GM19099 (cell line): ENCODE results near the gene APCS.

Experiments used
- POLR2A ChIP-seq: IDR thresholded peaks from 3 replicates; pipeline ENCODE4 v1.6.1; 2011; ENCODE audit warnings: low read depth; ENCODE audit not compliant: insufficient read length; ENCODE audit errors: extremely low read depth

The APCS gene

GRCh38 chr1:159587461-159587951, at the start of gene APCS:
TSS of gene APCS (plus strand) at chr1:159587826. CDS start at chr1:159587922, 96 bp downstream.
- TF ChIP-seq POLR2A, result no peak

DNA sequence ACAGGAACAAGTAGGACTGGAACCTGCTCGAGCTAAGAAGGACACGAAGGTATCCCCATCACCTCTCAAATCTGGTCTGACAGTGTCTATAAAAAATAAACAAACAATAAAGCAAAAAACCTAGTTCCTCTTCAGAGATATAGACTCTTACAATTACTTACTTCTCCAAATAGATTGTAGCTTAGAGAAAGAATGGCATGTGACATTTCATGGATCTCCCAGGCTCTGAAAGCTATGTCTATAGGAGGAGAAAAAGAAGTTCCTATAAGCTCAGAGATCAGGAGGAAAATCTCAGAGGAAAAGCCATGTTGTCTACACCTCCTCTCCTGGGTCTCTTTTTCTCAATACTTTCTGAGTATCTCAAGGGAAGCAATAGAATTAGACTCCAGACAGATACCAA, 39.5 kb upstream of the APCS start:
- TF ChIP-seq POLR2A, result no peak

DNA sequence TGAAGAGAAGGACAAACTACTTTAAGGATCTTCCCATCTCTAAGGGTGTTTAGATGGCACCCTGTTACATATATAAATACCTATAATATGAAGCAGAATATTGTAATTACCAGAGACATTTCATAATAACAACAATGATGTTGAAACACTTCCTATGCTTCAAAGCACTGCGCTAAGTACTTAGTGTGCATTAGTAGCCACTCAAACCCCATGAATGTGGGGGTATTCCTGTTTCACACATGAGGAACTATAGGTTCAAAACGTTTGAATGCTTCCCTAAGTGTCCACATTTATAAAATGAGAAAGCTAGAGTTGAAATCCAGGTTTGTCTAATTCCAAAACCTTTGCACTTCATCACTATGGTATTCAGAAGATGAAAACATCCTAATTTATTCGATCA, 33.4 kb upstream of the APCS start:
- TF ChIP-seq POLR2A, result no peak

- TF ChIP-seq POLR2A, result no peak
Observed at GRCh38 chr1:159554696-159555095, 32.9 kb upstream of the APCS start.

DNA sequence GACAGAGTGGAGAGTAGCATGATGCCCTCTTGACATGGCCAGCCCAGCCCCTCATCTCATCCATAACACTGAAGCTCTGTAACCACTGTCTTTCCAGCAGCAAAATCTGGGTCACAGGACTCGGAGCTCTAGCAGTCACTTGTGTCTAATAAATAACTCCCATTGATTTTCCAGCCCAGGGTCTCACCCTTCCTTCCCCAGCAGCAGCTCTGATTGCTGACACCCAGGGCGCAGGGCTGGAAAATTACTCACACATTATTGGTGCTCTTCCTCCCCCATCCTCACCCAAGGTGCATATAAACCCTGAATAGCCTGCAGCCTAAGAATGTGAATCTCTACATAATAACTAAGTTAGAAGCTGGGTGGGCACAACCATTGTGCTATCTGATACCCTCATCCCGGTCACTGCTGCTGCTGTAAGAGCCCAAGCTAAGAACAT, 30.7 kb upstream of the APCS start:
- TF ChIP-seq POLR2A, result no peak

DNA sequence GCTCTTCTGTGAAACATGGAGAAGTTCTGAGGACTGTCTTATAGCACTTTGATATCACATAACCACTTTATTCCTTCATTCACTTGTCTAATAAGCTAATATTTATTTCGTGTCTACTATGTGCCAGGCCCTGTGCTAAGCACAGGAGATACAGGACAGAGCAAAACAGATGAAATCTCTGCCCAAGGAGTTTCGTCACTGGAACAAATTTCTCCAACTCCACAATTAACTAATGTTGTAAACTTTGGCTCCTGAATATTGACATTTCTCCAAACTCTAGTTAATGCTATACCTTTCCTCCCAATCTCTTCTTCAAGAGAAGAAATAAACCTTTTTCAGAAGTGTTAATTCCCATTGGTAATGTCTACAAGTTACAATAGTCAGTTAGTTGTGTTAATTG, 27.0 kb upstream of the APCS start:
- no peak for TF ChIP-seq POLR2A

DNA sequence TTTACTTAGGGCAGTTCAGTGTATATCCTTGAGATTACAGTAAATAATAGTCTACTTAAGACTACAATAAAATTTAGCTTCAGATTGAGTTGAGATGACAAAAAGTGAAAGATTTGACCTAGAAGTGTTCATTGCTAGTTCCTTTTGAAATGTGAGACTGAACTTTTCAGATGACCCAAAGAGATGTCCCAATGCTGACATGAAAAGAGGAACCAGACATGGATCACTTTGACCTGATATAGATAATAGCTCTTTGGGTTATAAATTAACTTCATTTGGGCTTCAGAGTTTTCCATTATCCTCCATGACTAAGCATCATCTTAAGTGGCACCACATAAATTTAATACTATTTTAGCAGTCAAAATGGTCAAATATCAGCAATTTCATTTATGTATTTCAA, 26.1 kb upstream of the APCS start:
- TF ChIP-seq POLR2A, result no peak

- no peak for TF ChIP-seq POLR2A
Observed at GRCh38 chr1:159562680-159563079, 24.9 kb upstream of the APCS start.

DNA sequence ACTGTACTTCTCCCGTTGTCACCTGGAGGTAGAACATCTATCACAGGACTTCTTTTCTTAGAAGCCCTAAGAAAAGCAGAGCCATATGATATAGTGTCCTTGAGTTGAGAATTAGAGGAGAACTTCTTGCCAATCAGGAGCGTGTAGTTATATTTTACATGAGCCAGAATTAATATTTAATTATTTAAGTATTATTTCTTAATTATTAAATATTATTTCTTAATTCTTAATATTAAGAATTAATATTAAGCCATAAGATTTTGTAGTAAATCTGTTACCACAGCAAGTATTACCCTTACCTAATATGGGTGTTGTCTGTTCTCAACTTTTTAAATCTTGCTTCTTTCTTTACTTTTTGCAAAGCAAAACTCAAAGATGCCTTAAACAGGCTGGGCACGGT, 10.2 kb upstream of the APCS start:
- TF ChIP-seq POLR2A, result no peak

DNA sequence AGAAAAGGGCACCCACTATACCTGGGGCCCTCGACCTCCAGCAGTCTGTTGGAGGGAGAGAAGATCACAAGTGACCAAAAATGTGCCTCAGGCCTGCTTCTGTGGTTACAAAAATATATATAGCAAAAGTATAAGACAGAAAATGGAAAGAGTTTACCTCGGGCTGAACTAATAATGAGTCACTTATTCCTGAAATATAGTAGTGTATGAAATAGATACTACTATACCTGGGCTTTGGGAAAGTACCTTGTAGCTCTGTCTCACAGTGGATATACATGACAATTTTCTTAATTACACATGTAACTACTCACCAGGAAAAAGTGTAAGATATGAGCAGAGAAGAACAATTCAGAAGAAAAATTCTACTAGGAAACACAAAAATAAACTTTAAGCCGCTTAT, 7.3 kb upstream of the APCS start:
- no peak for TF ChIP-seq POLR2A

DNA sequence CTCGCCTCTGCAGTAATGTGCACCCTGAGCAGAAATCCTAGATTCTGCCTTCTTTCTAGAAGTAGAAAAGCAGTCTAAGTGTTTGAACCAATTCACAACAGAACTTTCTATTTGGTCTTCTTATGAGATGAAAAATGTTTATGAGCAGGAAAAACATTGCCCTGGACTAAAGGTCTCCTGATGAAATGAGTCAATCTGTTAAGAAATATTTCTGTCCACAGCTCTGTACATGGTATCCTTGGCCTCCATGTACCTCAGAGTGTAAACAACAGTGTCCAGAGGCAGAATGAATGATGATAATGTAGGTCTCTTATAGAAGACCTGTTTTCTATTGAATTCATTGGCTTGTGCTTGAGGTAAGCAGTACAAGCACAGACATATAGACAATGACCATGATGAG, 6.2 kb upstream of the APCS start:
- TF ChIP-seq POLR2A, result no peak

DNA sequence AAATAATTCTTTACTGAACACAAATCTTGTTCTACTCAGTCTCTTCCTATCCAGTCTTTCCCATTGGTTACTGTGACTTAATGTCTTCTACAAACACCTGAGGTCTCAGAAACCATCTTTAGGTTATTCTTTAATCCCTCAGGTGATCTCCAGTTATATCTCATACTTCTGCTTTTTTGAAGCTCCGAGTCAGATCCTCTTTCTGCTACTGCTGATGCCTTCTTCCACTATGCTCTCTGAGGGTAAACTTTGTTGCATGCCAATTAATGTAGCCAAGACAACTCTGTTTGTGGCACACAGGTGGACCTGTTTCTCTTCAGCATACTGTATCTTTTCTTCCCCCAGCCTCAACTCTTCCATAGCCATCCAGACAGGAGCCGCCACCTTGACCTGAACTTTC, 3.1 kb upstream of the APCS start:
- TF ChIP-seq POLR2A, result no peak

- TF ChIP-seq POLR2A, result no peak
Observed at GRCh38 chr1:159591981-159592380, 4.4 kb downstream of the APCS start.

- TF ChIP-seq POLR2A, result no peak
Observed at GRCh38 chr1:159594625-159595405, 7.2 kb downstream of the APCS start.

DNA sequence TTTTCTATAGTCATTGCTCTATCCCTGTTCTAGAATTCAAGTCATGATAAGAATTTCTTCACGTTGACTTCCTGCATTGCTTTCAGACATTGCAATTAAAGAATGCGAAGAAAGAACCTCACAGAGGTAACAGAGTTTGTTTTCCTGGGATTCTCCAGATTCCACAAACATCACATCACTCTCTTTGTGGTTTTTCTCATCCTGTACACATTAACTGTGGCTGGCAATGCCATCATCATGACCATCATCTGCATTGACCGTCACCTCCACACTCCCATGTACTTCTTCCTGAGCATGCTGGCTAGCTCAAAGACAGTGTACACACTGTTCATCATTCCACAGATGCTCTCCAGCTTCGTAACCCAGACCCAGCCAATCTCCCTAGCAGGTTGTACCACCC, 10.6 kb downstream of the APCS start:
- no peak for TF ChIP-seq POLR2A

GRCh38 chr1:159600894-159601293, 13.3 kb downstream of the APCS start:
- no peak for TF ChIP-seq POLR2A
